GM12878 (cell line): ENCODE results near the gene RBKS. TPM values are rescaled to one million over a fixed set of nuclear protein-coding genes. Genes with fewer than 3 reads are reported as not detected.
A peak's percentile ranks its signal among the peaks of the same experiment; 100 is the strongest.

Source experiments
- BACH1 ChIP-seq: fragments of 450-650 bp; IDR thresholded peaks from 2 replicates; pipeline ENCODE4 v1.6.1; 2017; ENCODE audit warnings: mild to moderate bottlenecking, borderline replicate concordance
- CBFB ChIP-seq: IDR thresholded peaks from 2 replicates; pipeline ENCODE4 v1.6.1; 2016; ENCODE audit warnings: antibody characterized with exemption, low read depth
- CHD2 ChIP-seq: IDR thresholded peaks from 2 replicates; pipeline ENCODE4 v1.6.1; 2011; ENCODE audit warnings: low read depth, low read length, improper control_type of control experiment, borderline replicate concordance
- E2F4 ChIP-seq: IDR thresholded peaks from 2 replicates; pipeline ENCODE4 v1.6.1; 2012; ENCODE audit warnings: low read depth, low read length, improper control_type of control experiment
- E2F8 ChIP-seq: fragments of 450-650 bp; IDR thresholded peaks from 2 replicates; pipeline ENCODE4 v1.6.1; 2018; ENCODE audit warnings: mild to moderate bottlenecking, low read depth, moderate library complexity; ENCODE audit not compliant: partially characterized antibody
- EZH2 ChIP-seq: IDR thresholded peaks from 2 replicates; pipeline ENCODE4 v1.6.1; 2012; ENCODE audit warnings: low read depth, mild to moderate bottlenecking, control low read depth, inconsistent platforms, low read length, borderline replicate concordance; ENCODE audit not compliant: control insufficient read depth
- KLF5 ChIP-seq: fragments of 450-650 bp; IDR thresholded peaks from 2 replicates; pipeline ENCODE4 v1.6.1; 2014; ENCODE audit warnings: mild to moderate bottlenecking; ENCODE audit not compliant: partially characterized antibody
- MAX ChIP-seq: IDR thresholded peaks from 2 replicates; pipeline ENCODE4 v1.6.1; 2012; ENCODE audit warnings: low read depth, low read length, improper control_type of control experiment
- RAD21 ChIP-seq: IDR thresholded peaks from 2 replicates; pipeline ENCODE4 v1.6.1; 2011; ENCODE audit warnings: mild to moderate bottlenecking, low read depth, low read length, moderate library complexity; ENCODE audit not compliant: insufficient read depth
- REST ChIP-seq: IDR thresholded peaks from 2 replicates; pipeline ENCODE4 v1.6.1; 2012; ENCODE audit warnings: mild to moderate bottlenecking, low read depth, low read length
- RFX5 ChIP-seq: IDR thresholded peaks from 2 replicates; pipeline ENCODE4 v1.6.1; 2011; ENCODE audit warnings: low read depth, low read length, improper control_type of control experiment
- SIX5 ChIP-seq: IDR thresholded peaks from 2 replicates; pipeline ENCODE4 v1.6.1; 2011; ENCODE audit warnings: mild to moderate bottlenecking, low read depth, low read length, moderate library complexity; ENCODE audit not compliant: severe bottlenecking
- SREBF2 ChIP-seq: IDR thresholded peaks from 2 replicates; pipeline ENCODE4 v1.6.1; 2012; ENCODE audit warnings: mild to moderate bottlenecking, low read length
- SRF ChIP-seq, 2 experiments: IDR thresholded peaks; 2 replicates each; pipeline ENCODE4 v1.6.1; 2011; ENCODE audit warnings: low read depth in 2 of 2, low read length in 2 of 2, mild to moderate bottlenecking in 1 of 2, moderate library complexity in 1 of 2
- STAT1 ChIP-seq: fragments of 450-650 bp; conservative IDR thresholded peaks from 2 replicates; pipeline ENCODE4 v1.6.1; 2014; ENCODE audit warnings: antibody characterized with exemption, mild to moderate bottlenecking
- SUPT20H ChIP-seq: IDR thresholded peaks from 2 replicates; pipeline ENCODE4 v1.6.1; 2011; ENCODE audit warnings: low read depth, mild to moderate bottlenecking, low read length, moderate library complexity, borderline replicate concordance; ENCODE audit not compliant: control insufficient read depth
- USF1 ChIP-seq: IDR thresholded peaks from 2 replicates; pipeline ENCODE4 v1.6.1; 2011; ENCODE audit warnings: borderline replicate concordance, low read depth, mild to moderate bottlenecking, moderate library complexity, mixed read lengths, low read length; ENCODE audit not compliant: insufficient read depth; ENCODE audit errors: extremely low read length
- ZBED1 ChIP-seq: IDR thresholded peaks from 2 replicates; pipeline ENCODE4 v1.6.1; 2016; ENCODE audit warnings: borderline replicate concordance
- ZNF207 ChIP-seq: fragments of 450-650 bp; IDR thresholded peaks from 2 replicates; pipeline ENCODE4 v1.6.1; 2014; ENCODE audit warnings: antibody characterized with exemption, mild to moderate bottlenecking, borderline replicate concordance
- ZNF622 ChIP-seq: fragments of 450-650 bp; IDR thresholded peaks from 2 replicates; pipeline ENCODE4 v1.6.1; 2017; ENCODE audit warnings: mild to moderate bottlenecking, inconsistent platforms
- polyA plus RNA-seq, 11 experiments: library from polyadenylated mRNA; depleted of rRNA in 4 of 11; unstranded in 6 of 11; stranded (reverse) in 5 of 11; fragments of >200 nt; fragmentation: Nextera tagmentation in 4 of 11; fragmentation: Illumina TruSeq in 1 of 11; extraction: Ambion mirVana in 4 of 11; extraction: Trizol in 1 of 11; gene quantifications; 1 replicate in 1 of 11; 2 replicates in 10 of 11; pipeline versions ENCODE4 v1.2.1 to v1.2.3, GENCODE V29; 2011 to 2016; ENCODE audit warnings: inconsistent platforms in 2 of 11, missing spikeins in 2 of 11, low read depth in 1 of 11
- total RNA-seq, 4 experiments: library from RNA; depleted of rRNA in 3 of 4; stranded (reverse); fragments of >200 nt in 3 of 4; fragmentation: Illumina TruSeq in 1 of 4; extraction: Trizol in 1 of 4; gene quantifications; 2 replicates each; pipeline versions ENCODE4 v1.2.1 to v1.2.3, GENCODE V29; 2013 to 2021

The RBKS gene
- total and polyA plus RNA-seq, 10 of the 15 experiments (the other 5 are each of a cell fraction or from before 2014, with no cell fraction given) = 0.39 to 1.8 (median 1.0) TPM

- TF ChIP-seq RFX5 (no peak), REST (no peak), SIX5 (no peak), SRF (IDR thresholded peaks at IDR 0.05; ENCODE audit: low read depth in 2 of 2, low read length in 2 of 2) (no peak), ZNF622 (no peak), EZH2 (no peak), RAD21 (no peak), ZBED1 (no peak), SREBF2 (no peak), KLF5 (no peak), MAX (peak; percentile 70; the same call in 1 of the 2 replicates), CBFB (no peak), STAT1 (no peak), USF1 (peak; percentile 53), SUPT20H (no peak), E2F8 (peak; percentile 86), CHD2 (no peak), E2F4 (no peak), ZNF207 (no peak), BACH1 (no peak)
Measured at GRCh38 chr2:27890924-27891672, 911 bp upstream of the RBKS start (continued).
